Endometrial microvascular endothelial cells (primary cell): ENCODE measurements around the gene ADIPOR2. TPM values are rescaled to one million over a fixed set of nuclear protein-coding genes. Genes with fewer than 3 reads are reported as not detected.

ENCODE experiments used
- in situ Hi-C: cut with HindIII; loops from 2 replicates; pipeline ENCODE4 v1.10.0; 2017; ENCODE audit warnings: low sequenced_read_pairs, low pct_unique_long_range_greater_than_20kb; ENCODE audit errors: inconsistent ontology term
- total RNA-seq: library from RNA; depleted of rRNA; stranded (reverse); fragments of >200 nt; gene quantifications from one replicate; pipeline ENCODE4 v1.2.3, GENCODE V29; 2015; ENCODE audit errors: inconsistent ontology term

ADIPOR2 gene
- total RNA-seq, 1 donor from 2014 or later, result 22.1 TPM

GRCh38 chr12:1814266-1814665 is 123.4 kb downstream of the ADIPOR2 start:
- in situ Hi-C loops, result loop anchor here (25.0 kb wide), 1 partner anchor 123 kb away; no protein-coding TSS in a partner anchor

GRCh38 chr12:1815108-1815507 is 124.2 kb downstream of the ADIPOR2 start:
- in situ Hi-C loops, result loop anchor here (25.0 kb wide), 1 partner anchor 122 kb away; no protein-coding TSS in a partner anchor

- in situ Hi-C loops, result loop anchor here (25.0 kb wide), 1 partner anchor 121 kb away; no protein-coding TSS in a partner anchor
These were observed 125.2 kb downstream of the ADIPOR2 start for GRCh38 chr12:1815814-1816729.

- in situ Hi-C loops, result loop anchor here (25.0 kb wide), 1 partner anchor 120 kb away; no protein-coding TSS in a partner anchor
These were observed 126.0 kb downstream of the ADIPOR2 start for GRCh38 chr12:1816730-1817348.

- in situ Hi-C loops, result loop anchor here (25.0 kb wide), 1 partner anchor 119 kb away; no protein-coding TSS in a partner anchor
These were observed 127.1 kb downstream of the ADIPOR2 start for GRCh38 chr12:1817928-1818327.

GRCh38 chr12:1819050-1819449 is 128.2 kb downstream of the ADIPOR2 start:
- in situ Hi-C loops, result loop anchor here (25.0 kb wide), 1 partner anchor 118 kb away; no protein-coding TSS in a partner anchor

- in situ Hi-C loops, result loop anchor here (25.0 kb wide), 1 partner anchor 118 kb away; no protein-coding TSS in a partner anchor
These were observed 128.7 kb downstream of the ADIPOR2 start for GRCh38 chr12:1819571-1819970.

GRCh38 chr12:1820191-1820895 is 129.5 kb downstream of the ADIPOR2 start, which contains the start of gene LRTM2:
LRTM2 (plus strand) TSS chr12:1820565; CDS start chr12:1828149, 7,584 bp downstream.
- in situ Hi-C loops, result loop anchor here (25.0 kb wide), 1 partner anchor 117 kb away; no protein-coding TSS in a partner anchor

- in situ Hi-C loops, result loop anchor here (25.0 kb wide), 1 partner anchor 116 kb away; no protein-coding TSS in a partner anchor
These were observed 130.0 kb downstream of the ADIPOR2 start for GRCh38 chr12:1820896-1821291.

- in situ Hi-C loops, result loop anchor here (25.0 kb wide), 1 partner anchor 115 kb away; no protein-coding TSS in a partner anchor
These were observed 130.9 kb downstream of the ADIPOR2 start for GRCh38 chr12:1821805-1822204.

GRCh38 chr12:1822699-1823098 is 131.8 kb downstream of the ADIPOR2 start:
- in situ Hi-C loops, result loop anchor here (25.0 kb wide), 1 partner anchor 115 kb away; no protein-coding TSS in a partner anchor

- in situ Hi-C loops, result loop anchor here (25.0 kb wide), 1 partner anchor 114 kb away; no protein-coding TSS in a partner anchor
These were observed 132.4 kb downstream of the ADIPOR2 start for GRCh38 chr12:1823237-1823636.

- in situ Hi-C loops, result no loop called here
These were observed 134.7 kb downstream of the ADIPOR2 start for GRCh38 chr12:1825382-1826102.

GRCh38 chr12:1826401-1826800 is 135.5 kb downstream of the ADIPOR2 start:
- in situ Hi-C loops, result no loop called here

GRCh38 chr12:1826867-1827705 is 136.2 kb downstream of the ADIPOR2 start:
- in situ Hi-C loops, result no loop called here

- in situ Hi-C loops, result no loop called here
These were observed 137.2 kb downstream of the ADIPOR2 start for GRCh38 chr12:1827826-1828805.
